Activated T-cell treated with anti-CD3 and anti-CD28 coated beads, Interleukin-2, amount 50 U/mL, for 72 hours (primary cell): ENCODE measurements around the gene C5orf58. TPM values are rescaled to one million over a fixed set of nuclear protein-coding genes. Genes with fewer than 3 reads are reported as not detected.
"Not testable (repeated sequence)": the region's sequence is repeated elsewhere in the genome, so short reads cannot be mapped to it uniquely, and the experiment has no call there.

Experiments used
- ATAC-seq, 2 donors: fragments of 150-1000 bp; cut with Tn5 transposase; replicated peaks in 1 of 2; 2 replicates each; pipeline ENCODE4 v1.10.0; 2021; ENCODE audit warnings: moderate library complexity in 2 of 2, mild to moderate bottlenecking in 1 of 2
- DNase-seq, 2 donors: peaks; one replicate each; pipeline ENCODE4 v3.0.0; 2021 to 2022; ENCODE audit warnings: mixed read lengths in 1 of 2
- H3K27ac Mint-ChIP-seq: one replicate; pipeline ENCODE4 v1.8.0; 2022; ENCODE audit warnings: mild to moderate bottlenecking, moderate library complexity, mixed read lengths
- H3K27me3 Mint-ChIP-seq: one replicate; pipeline ENCODE4 v1.8.0; 2022; ENCODE audit warnings: low read depth, mixed read lengths
- H3K36me3 Mint-ChIP-seq, 2 donors: one replicate each; pipeline ENCODE4 v1.8.0; 2022; ENCODE audit warnings: mixed read lengths in 2 of 2, mild to moderate bottlenecking in 1 of 2; ENCODE audit not compliant: insufficient read depth in 2 of 2
- H3K4me1 Mint-ChIP-seq: one replicate; pipeline ENCODE4 v1.8.0; 2022; ENCODE audit warnings: low read depth, mixed read lengths
- H3K4me3 Mint-ChIP-seq, 2 donors: one replicate each; pipeline ENCODE4 v1.8.0; 2022; ENCODE audit warnings: mild to moderate bottlenecking in 2 of 2, mixed read lengths in 2 of 2, moderate library complexity in 2 of 2
- H3K9me3 Mint-ChIP-seq, 2 donors: one replicate each; pipeline ENCODE4 v1.8.0; 2022; ENCODE audit warnings: mixed read lengths in 2 of 2
- total RNA-seq, 2 donors: library from RNA; stranded (reverse); gene quantifications; one replicate each; pipeline ENCODE4 v1.2.3, GENCODE V29; 2022

C5orf58 gene
- total RNA-seq, 2 donors from 2014 or later = not detected

DNA sequence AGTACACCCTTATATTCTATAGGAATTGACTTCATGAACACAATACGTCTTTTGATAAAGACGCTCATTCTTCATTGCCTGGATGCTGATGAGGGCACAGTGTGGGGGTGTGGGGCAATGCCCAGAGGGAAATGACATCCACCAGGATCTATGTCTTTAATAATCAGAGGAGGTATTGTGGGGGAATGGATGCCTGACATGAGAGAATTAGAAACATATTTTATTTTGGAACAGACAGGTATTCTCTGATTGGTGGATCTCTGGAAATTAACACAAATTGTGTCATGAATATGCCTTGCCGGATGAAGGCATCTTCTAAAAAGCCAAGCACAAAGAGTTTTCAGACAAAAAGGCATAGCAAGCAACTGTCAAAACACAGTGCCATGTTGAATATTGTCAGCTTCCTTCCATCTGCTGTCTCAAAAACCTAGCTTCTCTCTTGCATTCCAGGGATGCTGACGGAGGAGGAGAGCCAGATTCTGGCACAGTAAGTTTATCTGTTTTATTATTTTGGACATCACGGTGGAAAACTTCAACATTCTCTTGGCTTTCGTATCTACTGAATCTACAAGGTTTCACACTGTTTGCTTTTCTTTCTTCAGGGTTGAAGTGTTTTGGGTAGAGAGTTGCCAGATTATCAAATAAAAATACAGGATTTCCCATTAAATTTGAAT, 3.9 kb upstream of the C5orf58 start:
- Mint-ChIP-seq H3K4me1 (peaks cover 5% of the 10 kb centered on the region), H3K27ac (no peak overlapping the region), H3K36me3 (no peaks in the 10 kb centered on the region), H3K4me3 (no peak overlapping the region), H3K9me3 (no peaks in the 10 kb centered on the region), H3K27me3 (no peaks in the 10 kb centered on the region)
- ATAC-seq (no peak), DNase-seq (no peak)

- Mint-ChIP-seq H3K4me3 (no peak overlapping the region), H3K27me3 (no peaks in the 10 kb centered on the region), H3K36me3 (peaks cover 0 to 1% of the 10 kb centered on the region in 2 donors), H3K27ac (no peak overlapping the region), H3K9me3 (no peaks in the 10 kb centered on the region), H3K4me1 (peaks cover 3% of the 10 kb centered on the region)
- peak in 1 of 2 donors; percentile 24 for ATAC-seq
- DNase-seq = no peak
Measured at GRCh38 chr5:170233358-170233892, 640 bp downstream of the C5orf58 start.

DNA sequence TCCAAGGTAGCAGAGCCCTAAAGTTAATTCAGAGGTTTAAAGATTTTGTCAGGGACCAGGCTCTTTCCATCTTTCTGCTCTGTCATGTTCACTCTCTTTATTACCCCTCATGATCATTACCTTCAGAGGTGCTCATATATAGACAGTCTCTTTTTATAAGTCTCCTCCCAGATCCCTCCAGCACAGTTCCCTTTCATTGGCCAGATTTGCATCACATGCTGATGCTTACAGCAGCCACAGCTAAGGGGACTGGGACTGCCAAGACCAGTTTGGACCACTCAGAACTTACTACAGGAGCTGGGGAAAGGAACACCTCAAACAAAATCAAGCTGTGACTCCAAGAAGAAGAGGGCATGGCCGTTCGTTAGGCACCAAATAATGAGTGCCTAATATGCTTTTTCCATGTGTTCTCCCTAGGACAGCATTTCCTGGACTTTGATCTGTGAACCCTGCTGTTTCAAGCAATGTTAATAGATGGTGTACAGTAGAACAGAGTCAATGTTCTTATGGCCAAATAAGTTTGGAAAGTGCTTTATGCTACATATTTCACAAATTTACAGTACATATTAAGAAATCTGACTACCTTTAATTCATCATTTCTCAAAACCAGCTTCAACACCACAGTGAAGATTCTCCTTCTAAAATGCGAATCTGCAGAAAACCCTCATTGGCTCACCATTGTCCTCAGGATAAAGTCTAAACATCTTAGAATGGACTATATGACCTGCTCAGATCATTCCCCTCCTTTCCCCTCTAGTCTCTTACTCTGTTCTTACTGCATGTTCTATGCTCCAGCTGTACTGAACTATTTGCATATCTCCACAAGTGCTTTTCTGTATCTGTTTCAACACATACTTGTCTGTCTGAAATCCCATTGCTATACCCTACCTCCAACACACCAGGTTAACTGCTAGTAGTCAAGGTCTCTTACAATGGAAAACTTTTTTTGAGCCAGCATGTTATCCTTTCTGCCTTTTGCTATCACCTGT, 3.4 kb downstream of the C5orf58 start:
- H3K27ac Mint-ChIP-seq = peak overlapping the region; percentile 86
- no peak overlapping the region for H3K4me3 Mint-ChIP-seq
- H3K9me3 Mint-ChIP-seq = no peaks in the 10 kb centered on the region
- H3K36me3 Mint-ChIP-seq = peaks cover 0 to 1% of the 10 kb centered on the region in 2 donors
- DNase-seq (no peak), ATAC-seq (no peak)
- H3K4me1 Mint-ChIP-seq = peaks cover 12% of the 10 kb centered on the region
- H3K27me3 Mint-ChIP-seq = no peaks in the 10 kb centered on the region

DNA sequence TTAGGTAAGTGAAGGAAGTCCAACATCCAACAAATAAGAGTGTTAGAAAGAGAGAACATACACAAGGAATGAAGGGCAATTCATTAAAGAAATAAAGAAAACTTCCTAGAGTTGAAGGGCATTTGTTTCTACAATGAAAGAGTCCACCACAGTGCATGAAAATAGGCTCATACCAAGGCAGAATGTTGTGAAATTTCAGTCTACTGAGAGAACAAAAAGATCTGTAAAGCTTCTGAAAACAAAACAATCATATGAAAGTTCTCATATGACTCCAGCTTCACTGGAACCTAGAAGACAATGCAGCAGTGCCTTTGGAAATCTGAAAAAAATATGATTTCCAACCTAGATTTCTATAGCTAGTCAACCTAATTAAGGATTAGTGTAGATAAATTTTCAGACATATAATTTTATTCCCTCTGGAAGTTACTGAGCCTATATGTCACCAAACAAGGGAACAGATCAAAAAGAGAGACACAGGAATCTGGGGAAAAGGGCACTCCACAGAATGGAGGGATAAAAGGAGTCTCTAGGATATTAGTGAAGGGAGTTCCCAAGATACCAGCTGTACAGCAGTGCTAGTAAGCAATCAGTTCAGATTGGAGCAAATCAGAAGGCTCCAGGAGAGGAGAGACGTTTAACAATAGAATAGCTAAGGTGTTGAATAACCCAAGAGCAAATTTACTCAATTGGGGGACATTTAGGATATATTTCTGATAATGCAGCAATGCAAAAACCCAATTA, 5.8 kb downstream of the C5orf58 start:
- H3K9me3 Mint-ChIP-seq = no peaks in the 10 kb centered on the region
- H3K27me3 Mint-ChIP-seq = no peaks in the 10 kb centered on the region
- no peak overlapping the region for H3K4me3 Mint-ChIP-seq
- DNase-seq (no peak), ATAC-seq (peak; percentile 47 to 53)
- H3K27ac Mint-ChIP-seq = peak overlapping the region; percentile 12
- H3K36me3 Mint-ChIP-seq = peaks cover 0 to 1% of the 10 kb centered on the region in 2 donors
- peaks cover 12% of the 10 kb centered on the region for H3K4me1 Mint-ChIP-seq

DNA sequence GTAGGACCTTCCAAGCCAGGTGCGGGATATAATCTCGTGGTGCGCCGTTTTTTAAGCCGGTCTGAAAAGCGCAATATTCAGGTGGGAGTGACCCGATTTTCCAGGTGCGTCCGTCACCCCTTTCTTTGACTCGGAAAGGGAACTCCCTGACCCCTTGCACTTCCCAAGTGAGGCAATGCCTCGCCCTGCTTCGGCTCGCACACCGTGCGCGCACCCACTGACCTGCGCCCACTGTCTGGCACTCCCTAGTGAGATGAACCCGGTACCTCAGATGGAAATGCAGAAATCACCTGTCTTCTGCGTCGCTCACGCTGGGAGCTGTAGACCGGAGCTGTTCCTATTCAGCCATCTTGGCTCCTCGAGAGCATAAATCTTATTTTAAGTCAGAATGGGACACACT, 12.7 kb downstream of the C5orf58 start:
- not testable (repeated sequence) for H3K27ac Mint-ChIP-seq, H3K4me3 Mint-ChIP-seq, H3K27me3 Mint-ChIP-seq, H3K9me3 Mint-ChIP-seq, DNase-seq, ATAC-seq
- Mint-ChIP-seq H3K36me3 (peaks cover 29 to 50% of the 10 kb centered on the region in 2 donors), H3K4me1 (peaks cover 23% of the 10 kb centered on the region)

GRCh38 chr5:170246126-170246870, 13.5 kb downstream of the C5orf58 start:
- Mint-ChIP-seq H3K27ac (no peak overlapping the region), H3K4me3 (no peak overlapping the region), H3K9me3 (peaks cover 7% of the 10 kb centered on the region in 2 donors), H3K36me3 (peaks cover 31 to 58% of the 10 kb centered on the region in 2 donors), H3K4me1 (peaks cover 32% of the 10 kb centered on the region), H3K27me3 (no peaks in the 10 kb centered on the region)
- DNase-seq (no peak), ATAC-seq (no peak)

GRCh38 chr5:170247363-170247762, 14.6 kb downstream of the C5orf58 start:
- H3K4me3 Mint-ChIP-seq = no peak overlapping the region
- H3K4me1 Mint-ChIP-seq = peaks cover 34% of the 10 kb centered on the region
- no peaks in the 10 kb centered on the region for H3K27me3 Mint-ChIP-seq
- peak overlapping the region; percentile 82 for H3K27ac Mint-ChIP-seq
- DNase-seq (no peak), ATAC-seq (no peak)
- H3K36me3 Mint-ChIP-seq = peaks cover 31 to 65% of the 10 kb centered on the region in 2 donors
- peaks cover 7% of the 10 kb centered on the region in 2 donors for H3K9me3 Mint-ChIP-seq

DNA sequence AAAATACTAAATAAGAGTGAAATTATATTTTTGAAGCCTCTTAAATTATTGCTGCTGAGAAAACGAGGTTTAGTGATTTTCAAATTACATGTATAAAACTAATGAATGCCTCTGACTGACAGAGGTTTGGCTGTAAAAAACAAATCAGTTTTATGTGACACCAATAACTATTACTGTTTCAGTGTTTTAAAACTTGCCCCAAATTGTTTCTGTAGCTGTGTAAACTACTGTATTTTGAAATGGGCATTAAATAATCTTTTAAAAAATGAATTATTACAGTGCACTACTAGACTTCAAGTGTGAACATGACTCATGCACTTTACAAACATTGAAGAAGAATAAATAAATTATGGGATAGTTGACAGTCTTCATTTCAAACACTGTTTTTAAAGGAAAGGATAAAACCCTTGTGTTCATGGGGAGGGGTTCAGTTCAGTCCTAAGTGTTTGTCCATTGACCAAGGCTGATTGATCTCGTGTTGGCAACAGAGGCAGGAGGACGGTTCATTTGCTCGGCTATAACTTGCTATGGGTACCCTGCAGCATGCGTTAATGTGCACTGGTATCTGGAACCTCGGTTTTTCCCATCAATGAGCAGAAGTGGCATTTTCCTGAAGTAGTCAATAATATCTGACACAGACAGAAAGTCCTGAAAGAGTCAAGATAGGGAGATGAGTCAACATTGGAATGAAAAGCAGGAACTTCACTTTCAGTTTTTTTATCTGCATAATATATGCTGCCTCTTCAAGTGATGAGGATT, 15.6 kb downstream of the C5orf58 start:
- peaks cover 31 to 68% of the 10 kb centered on the region in 2 donors for H3K36me3 Mint-ChIP-seq
- peaks cover 37% of the 10 kb centered on the region for H3K4me1 Mint-ChIP-seq
- peak overlapping the region; percentile 82 for H3K27ac Mint-ChIP-seq
- H3K9me3 Mint-ChIP-seq = peaks cover 7% of the 10 kb centered on the region in 2 donors
- no peak for DNase-seq
- ATAC-seq = peak in 1 of 2 donors; percentile 23
- no peaks in the 10 kb centered on the region for H3K27me3 Mint-ChIP-seq
- H3K4me3 Mint-ChIP-seq = no peak overlapping the region

DNA sequence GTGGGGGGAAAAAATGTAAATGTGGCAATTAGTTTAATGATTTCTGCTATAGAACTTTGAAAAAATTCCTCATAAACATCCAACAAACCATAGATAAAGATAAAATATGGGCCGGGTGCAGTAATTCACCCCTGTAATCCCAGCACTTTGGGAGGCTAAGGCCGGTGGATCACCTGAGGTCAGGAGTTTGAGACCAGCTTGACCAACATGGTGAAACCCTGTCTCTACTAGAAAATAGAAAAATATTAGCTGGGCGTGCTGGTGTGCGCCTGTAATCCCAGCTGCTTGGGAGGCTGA, 16.1 kb downstream of the C5orf58 start:
- peaks cover 42% of the 10 kb centered on the region for H3K4me1 Mint-ChIP-seq
- peak overlapping the region; percentile 50 for H3K27ac Mint-ChIP-seq
- peaks cover 31 to 70% of the 10 kb centered on the region in 2 donors for H3K36me3 Mint-ChIP-seq
- not testable (repeated sequence) for H3K4me3 Mint-ChIP-seq, H3K9me3 Mint-ChIP-seq, H3K27me3 Mint-ChIP-seq, ATAC-seq, DNase-seq

GRCh38 chr5:170249355-170249754, 16.6 kb downstream of the C5orf58 start:
- peaks cover 7% of the 10 kb centered on the region in 2 donors for H3K9me3 Mint-ChIP-seq
- no peak for ATAC-seq
- peaks cover 47% of the 10 kb centered on the region for H3K4me1 Mint-ChIP-seq
- H3K4me3 Mint-ChIP-seq = no peak overlapping the region
- H3K27me3 Mint-ChIP-seq = no peaks in the 10 kb centered on the region
- peak overlapping the region; percentile 29 for H3K27ac Mint-ChIP-seq
- no peak for DNase-seq
- peaks cover 36 to 74% of the 10 kb centered on the region in 2 donors for H3K36me3 Mint-ChIP-seq

DNA sequence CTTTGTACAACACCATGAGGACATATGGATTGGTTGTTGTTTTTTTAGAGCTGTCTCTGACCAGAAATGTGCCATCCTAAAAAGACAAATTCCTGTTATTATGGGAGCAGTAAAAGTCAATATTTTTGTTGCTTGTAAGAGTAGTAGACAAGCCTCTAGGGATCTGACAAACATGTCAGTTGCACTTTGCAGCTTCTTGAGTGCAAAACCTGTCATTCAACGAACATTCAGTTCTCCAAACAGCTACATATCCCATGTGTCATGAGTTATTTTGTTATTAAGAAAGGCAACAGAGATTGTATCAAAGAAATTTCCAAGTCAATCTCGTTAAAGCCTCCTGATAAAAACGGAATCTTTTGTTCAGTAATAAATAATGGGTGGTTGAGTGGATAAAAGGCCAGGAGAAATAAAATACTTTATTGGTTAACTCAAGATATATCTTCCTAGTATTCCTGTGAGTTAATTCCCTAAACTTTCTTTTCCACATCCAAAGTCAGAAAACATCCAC, 18.1 kb downstream of the C5orf58 start:
- H3K9me3 Mint-ChIP-seq = peaks cover 3 to 4% of the 10 kb centered on the region in 2 donors
- peaks cover 38 to 75% of the 10 kb centered on the region in 2 donors for H3K36me3 Mint-ChIP-seq
- no peaks in the 10 kb centered on the region for H3K27me3 Mint-ChIP-seq
- H3K4me1 Mint-ChIP-seq = peaks cover 53% of the 10 kb centered on the region
- H3K4me3 Mint-ChIP-seq = no peak overlapping the region
- no peak overlapping the region for H3K27ac Mint-ChIP-seq
- DNase-seq (no peak), ATAC-seq (no peak)
